GM12801 (cell line): ENCODE results near the gene POLR2E.

Source experiments
- TF ChIP-seq, protein P1 (sequence below): IDR thresholded peaks from one replicate; pipeline ENCODE4 v1.5.1; 2011; ENCODE audit warnings: control low read depth; ENCODE audit not compliant: insufficient read length; ENCODE audit errors: extremely low read depth

POLR2E gene

DNA sequence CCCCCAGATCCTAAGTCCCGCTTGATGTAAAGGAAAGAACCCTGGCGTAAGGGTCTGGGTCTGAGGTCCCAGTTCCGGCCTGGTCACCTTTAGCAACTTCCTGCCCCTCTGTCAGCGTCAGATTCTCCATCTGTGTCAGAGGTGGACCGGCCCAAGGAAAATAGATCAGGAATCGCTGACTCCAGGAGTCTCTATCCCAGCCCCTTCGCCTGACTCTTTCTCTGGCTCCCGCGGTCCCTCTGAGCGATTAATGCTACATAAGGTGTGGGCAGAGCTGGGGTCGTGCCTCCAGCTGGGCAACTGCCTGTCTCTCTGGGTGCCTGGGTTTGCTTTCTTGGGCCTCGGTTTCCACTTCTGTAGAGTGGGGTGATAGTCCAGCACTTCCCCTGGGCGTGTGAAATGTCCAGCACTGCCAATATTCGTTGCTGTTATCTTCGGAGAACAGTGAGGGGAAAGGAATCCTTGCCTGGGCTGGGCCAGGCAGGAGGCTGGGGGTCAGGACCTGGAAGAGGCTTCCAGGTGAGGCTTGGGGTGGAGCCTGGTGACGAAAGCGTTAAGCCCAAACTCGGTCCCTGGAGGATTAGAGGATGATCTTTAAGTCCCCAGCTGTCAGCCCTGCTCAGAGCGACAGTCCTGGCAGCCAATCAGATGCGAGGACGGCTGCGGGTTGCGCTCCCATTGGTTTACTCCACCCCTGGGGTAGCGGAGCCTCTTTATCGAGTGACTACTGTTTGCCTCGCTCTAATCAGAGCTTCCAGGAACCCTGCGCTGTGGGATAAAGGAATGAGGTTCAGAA is 54.5 kb downstream of the POLR2E start:
- TF ChIP-seq, protein P1, sequence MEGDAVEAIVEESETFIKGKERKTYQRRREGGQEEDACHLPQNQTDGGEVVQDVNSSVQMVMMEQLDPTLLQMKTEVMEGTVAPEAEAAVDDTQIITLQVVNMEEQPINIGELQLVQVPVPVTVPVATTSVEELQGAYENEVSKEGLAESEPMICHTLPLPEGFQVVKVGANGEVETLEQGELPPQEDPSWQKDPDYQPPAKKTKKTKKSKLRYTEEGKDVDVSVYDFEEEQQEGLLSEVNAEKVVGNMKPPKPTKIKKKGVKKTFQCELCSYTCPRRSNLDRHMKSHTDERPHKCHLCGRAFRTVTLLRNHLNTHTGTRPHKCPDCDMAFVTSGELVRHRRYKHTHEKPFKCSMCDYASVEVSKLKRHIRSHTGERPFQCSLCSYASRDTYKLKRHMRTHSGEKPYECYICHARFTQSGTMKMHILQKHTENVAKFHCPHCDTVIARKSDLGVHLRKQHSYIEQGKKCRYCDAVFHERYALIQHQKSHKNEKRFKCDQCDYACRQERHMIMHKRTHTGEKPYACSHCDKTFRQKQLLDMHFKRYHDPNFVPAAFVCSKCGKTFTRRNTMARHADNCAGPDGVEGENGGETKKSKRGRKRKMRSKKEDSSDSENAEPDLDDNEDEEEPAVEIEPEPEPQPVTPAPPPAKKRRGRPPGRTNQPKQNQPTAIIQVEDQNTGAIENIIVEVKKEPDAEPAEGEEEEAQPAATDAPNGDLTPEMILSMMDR: no peak

DNA sequence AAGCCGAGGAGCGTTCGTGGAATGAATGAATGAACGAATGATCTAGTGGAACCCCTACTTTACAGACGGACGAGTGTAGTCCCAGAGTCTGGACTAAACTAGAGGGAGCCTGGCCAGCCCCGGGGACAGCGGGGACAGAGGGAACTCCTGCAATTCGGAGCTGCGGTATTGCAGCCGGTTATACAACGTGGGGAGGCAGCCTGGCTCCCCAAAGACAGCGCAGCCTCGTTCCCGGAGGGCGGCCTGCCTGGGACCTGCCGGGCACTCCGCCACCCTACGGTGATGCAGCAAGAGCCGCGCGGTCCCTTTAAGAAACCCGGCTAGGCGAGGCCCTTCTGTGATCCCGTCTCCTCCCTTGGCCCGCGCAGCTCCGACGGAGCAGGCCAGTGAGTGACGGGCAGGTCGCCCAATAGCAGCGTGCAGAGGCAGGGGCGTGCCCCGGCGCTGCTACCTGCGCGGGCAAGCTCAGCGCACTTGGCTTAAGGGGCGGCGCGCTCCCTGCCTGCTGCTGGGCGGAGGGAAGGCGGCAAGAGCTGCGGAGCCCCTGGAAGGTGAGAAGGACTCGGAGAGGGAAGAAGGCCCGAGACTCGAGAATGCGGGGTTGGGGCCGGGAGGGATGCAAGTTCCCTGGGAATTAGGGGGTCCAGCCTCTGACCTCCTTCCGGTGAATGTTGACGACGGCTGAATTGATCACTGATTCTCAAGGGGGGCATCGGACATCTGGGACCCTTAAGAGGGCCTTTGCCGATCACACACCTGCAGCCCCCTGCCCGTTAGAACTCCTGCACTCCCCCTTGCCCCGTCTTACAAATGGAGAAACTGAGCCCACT is 55.3 kb downstream of the POLR2E start, which contains the start of gene ABCA7:
Gene ABCA7, plus strand, starts transcription at position 462 of the 830 bp plus-strand sequence. CDS start 1,255 bp downstream, outside the sequence.
- TF ChIP-seq, protein P1: no peak

DNA sequence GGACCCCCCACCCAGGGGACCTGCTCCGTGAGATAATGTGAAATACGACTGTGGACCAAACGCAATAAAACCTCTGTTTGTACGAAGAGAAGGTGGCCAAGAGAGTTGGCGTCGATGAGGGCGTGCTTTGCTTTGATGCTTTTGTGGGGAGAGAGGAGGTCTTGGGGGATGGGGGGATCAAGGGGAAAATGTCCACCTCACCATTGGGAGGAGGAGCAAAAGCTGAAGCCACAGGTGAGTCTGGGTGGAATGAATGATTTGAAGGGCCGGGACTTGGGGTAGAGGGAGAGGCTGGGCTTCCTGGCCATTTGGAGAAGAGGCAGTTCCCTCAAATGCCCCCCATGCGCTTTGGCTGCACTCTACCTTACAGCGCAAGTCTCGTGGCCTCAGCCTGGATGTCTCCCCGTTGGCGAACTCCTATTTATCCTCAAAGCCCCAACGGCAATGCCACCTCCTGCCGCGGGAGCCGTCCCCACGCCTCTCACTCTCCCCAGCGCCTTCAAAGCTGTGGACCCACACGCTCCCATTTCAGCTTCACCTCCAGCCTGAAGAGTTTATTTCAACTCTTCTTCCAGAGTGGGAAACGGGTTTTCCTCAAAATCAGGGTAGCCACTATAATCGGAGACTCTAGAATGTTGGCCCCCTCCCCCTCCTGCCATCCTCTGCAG is 56.1 kb downstream of the POLR2E start:
- TF ChIP-seq, protein P1: no peak

DNA sequence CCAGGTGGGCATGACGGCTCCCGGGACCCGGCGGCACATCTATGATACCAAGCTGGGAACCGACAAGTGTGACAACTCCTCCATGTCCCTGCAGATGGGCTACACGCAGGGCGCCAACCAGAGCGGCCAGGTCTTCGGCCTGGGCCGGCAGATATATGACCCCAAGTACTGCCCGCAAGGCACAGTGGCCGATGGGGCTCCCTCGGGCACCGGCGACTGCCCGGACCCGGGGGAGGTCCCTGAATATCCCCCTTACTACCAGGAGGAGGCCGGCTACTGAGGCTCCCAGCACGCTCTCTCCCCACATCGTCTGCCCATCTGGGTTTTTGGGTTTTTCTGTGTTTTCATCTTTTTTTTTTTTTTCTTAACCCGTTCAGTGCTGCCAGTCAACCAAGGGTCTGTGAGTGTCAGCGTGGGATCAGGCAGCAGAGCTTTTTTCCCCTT is 57.5 kb downstream of the POLR2E start:
- TF ChIP-seq, protein P1: no peak
